Keratinocyte (primary cell): ENCODE data around the gene ADAMTS16. TPM values are rescaled to one million over a fixed set of nuclear protein-coding genes. Genes with fewer than 3 reads are reported as not detected.

Experiments used
- DNase-seq: peaks from one replicate; pipeline ENCODE4 v3.0.0-alpha.2; 2011; ENCODE audit warnings: low read depth, missing footprints, low spot score
- FAIRE-seq: peaks from 2 replicates; lab custom pipeline; 2011; peaks lifted over from hg19 to GRCh38; lab: Jason Lieb, UNC
- H2AFZ ChIP-seq: 2 replicates; pipeline ENCODE4 v1.6.0; 2012; ENCODE audit warnings: low read length, control low read depth, inconsistent platforms; ENCODE audit not compliant: control insufficient read depth
- H3K27ac ChIP-seq: 2 replicates; pipeline ENCODE4 v1.5.1; 2011; ENCODE audit warnings: low read length; ENCODE audit not compliant: control insufficient read depth, insufficient read depth
- H3K27me3 ChIP-seq: 3 replicates; pipeline ENCODE4 v1.6.0; 2011; ENCODE audit warnings: low read length; ENCODE audit not compliant: control insufficient read depth, insufficient read depth; ENCODE audit errors: extremely low read depth
- H3K36me3 ChIP-seq, 2 experiments: 2 replicates in 1 of 2; 3 replicates in 1 of 2; pipeline ENCODE4 v1.5.1; 2011; ENCODE audit warnings: low read length in 2 of 2, mild to moderate bottlenecking in 1 of 2; ENCODE audit not compliant: control insufficient read depth in 2 of 2, insufficient read depth in 2 of 2; ENCODE audit errors: extremely low read depth in 1 of 2
- H3K4me1 ChIP-seq: 3 replicates; pipeline ENCODE4 v1.5.1; 2011; ENCODE audit warnings: low read length; ENCODE audit not compliant: control insufficient read depth, insufficient read depth; ENCODE audit errors: extremely low read depth
- H3K4me2 ChIP-seq: 3 replicates; pipeline ENCODE4 v1.6.0; 2011; ENCODE audit warnings: low read depth, low read length; ENCODE audit not compliant: control insufficient read depth, insufficient read depth; ENCODE audit errors: extremely low read depth
- H3K4me3 ChIP-seq, 3 experiments: fragments of 200-600 bp in 1 of 3; sonication (generic) in 1 of 3; 2 replicates in 2 of 3; 3 replicates in 1 of 3; pipeline ENCODE4 v1.5.1; 2011 to 2016; ENCODE audit warnings: low read length in 3 of 3, mild to moderate bottlenecking in 3 of 3, control low read depth in 2 of 3, inconsistent platforms in 1 of 3, low read depth in 1 of 3, mixed read lengths in 1 of 3, mixed run types in 1 of 3, moderate library complexity in 1 of 3; ENCODE audit not compliant: control insufficient read depth in 2 of 3, insufficient read depth in 2 of 3; ENCODE audit errors: extremely low read depth in 1 of 3
- H3K79me2 ChIP-seq: 2 replicates; pipeline ENCODE4 v1.6.0; 2012; ENCODE audit warnings: low read length; ENCODE audit not compliant: control insufficient read depth, insufficient read depth
- H3K9ac ChIP-seq: 3 replicates; pipeline ENCODE4 v1.6.0; 2011; ENCODE audit warnings: low read length; ENCODE audit not compliant: control insufficient read depth, insufficient read depth; ENCODE audit errors: extremely low read depth
- H3K9me1 ChIP-seq: 3 replicates; pipeline ENCODE4 v1.6.0; 2011; ENCODE audit warnings: low read length; ENCODE audit not compliant: control insufficient read depth, insufficient read depth; ENCODE audit errors: extremely low read depth
- H3K9me3 ChIP-seq: 2 replicates; pipeline ENCODE4 v1.5.1; 2012; ENCODE audit warnings: low read depth, low read length; ENCODE audit not compliant: control insufficient read depth
- H4K20me1 ChIP-seq: 3 replicates; pipeline ENCODE4 v1.6.0; 2011; ENCODE audit warnings: low read length; ENCODE audit not compliant: control insufficient read depth, insufficient read depth; ENCODE audit errors: extremely low read depth
- CTCF ChIP-seq, 3 experiments: IDR thresholded peaks in 1 of 3; conservative IDR thresholded peaks in 1 of 3; optimal IDR thresholded peaks in 1 of 3; 2 replicates in 2 of 3; 3 replicates in 1 of 3; pipeline versions ENCODE3 to v1.5.1; 2011; ENCODE audit warnings: low read length in 3 of 3, mild to moderate bottlenecking in 3 of 3, moderate library complexity in 2 of 3, control low read depth in 1 of 3, inconsistent platforms in 1 of 3; ENCODE audit not compliant: insufficient read depth in 2 of 3; ENCODE audit errors: extremely low read depth in 1 of 3
- EZH2 ChIP-seq: IDR thresholded peaks from one replicate; pipeline ENCODE4 v1.6.1; 2012; ENCODE audit warnings: inconsistent platforms, mild to moderate bottlenecking, low read length, moderate library complexity
- dilution Hi-C: fragments of 300-500 bp; cut with MboI; formaldehyde crosslinking; loops from one replicate; pipeline ENCODE4 v1.7.0; 2020; ENCODE audit warnings: low sequenced_read_pairs; ENCODE audit not compliant: extremely low pct_ligation_motif_present
- polyA plus RNA-seq, 5 experiments: library from polyadenylated mRNA; depleted of rRNA in 3 of 5; stranded (reverse) in 3 of 5; stranded (forward) in 1 of 5; unstranded in 1 of 5; fragments of >200 nt; gene quantifications; 1 replicate in 1 of 5; 2 replicates in 3 of 5; 3 replicates in 1 of 5; pipeline versions ENCODE4 v1.2.1 to v1.2.3, GENCODE V29; 2011 to 2012; ENCODE audit warnings: missing spikeins in 2 of 5, low read depth in 1 of 5, low replicate concordance in 1 of 5

The ADAMTS16 gene
- polyA plus RNA-seq, 1 donor (not counting 4 experiments of a cell fraction or from before 2014, with no cell fraction given): not detected

GRCh38 chr5:5304361-5305020 is 164.4 kb downstream of the ADAMTS16 start:
- TF ChIP-seq EZH2 (no peak), CTCF (optimal IDR thresholded peaks at IDR 0.05 in 1 of 3, IDR thresholded peaks at IDR 0.05 in 1 of 3, conservative IDR thresholded peaks at IDR 0.05 in 1 of 3; ENCODE audit: extremely low read depth in 1 of 3, insufficient read depth in 2 of 3, low read length in 3 of 3) (no peak)
- no peaks in the 10 kb centered on the region for H3K36me3 ChIP-seq
- no peaks in the 10 kb centered on the region for H3K9me3 ChIP-seq
- H3K79me2 ChIP-seq: no peaks in the 10 kb centered on the region
- no peak overlapping the region for H3K4me3 ChIP-seq
- no peaks in the 10 kb centered on the region for H3K27me3 ChIP-seq
- FAIRE-seq (no peak), DNase-seq (no peak)
- no peaks in the 10 kb centered on the region for H4K20me1 ChIP-seq
- no peak overlapping the region for H3K27ac ChIP-seq
- dilution Hi-C loops: no loop called here
- H3K9ac ChIP-seq: no peak overlapping the region
- H3K9me1 ChIP-seq: no peaks in the 10 kb centered on the region
- peak overlapping the region; percentile 28 for H2AFZ ChIP-seq
- no peaks in the 10 kb centered on the region for H3K4me1 ChIP-seq
- H3K4me2 ChIP-seq: no peak overlapping the region

GRCh38 chr5:5306696-5307095 is 166.6 kb downstream of the ADAMTS16 start:
- Histone ChIP-seq H3K9ac (no peak overlapping the region), H3K36me3 (no peaks in the 10 kb centered on the region), H2AFZ (peak overlapping the region; percentile 16), H3K9me1 (no peaks in the 10 kb centered on the region), H3K4me2 (no peak overlapping the region), H3K27ac (no peak overlapping the region), H3K4me3 (no peak overlapping the region), H3K79me2 (no peaks in the 10 kb centered on the region), H3K4me1 (no peaks in the 10 kb centered on the region), H3K27me3 (no peaks in the 10 kb centered on the region), H4K20me1 (no peaks in the 10 kb centered on the region), H3K9me3 (no peaks in the 10 kb centered on the region)
- TF ChIP-seq EZH2 (no peak), CTCF (optimal IDR thresholded peaks at IDR 0.05 in 1 of 3, IDR thresholded peaks at IDR 0.05 in 1 of 3, conservative IDR thresholded peaks at IDR 0.05 in 1 of 3; ENCODE audit: extremely low read depth in 1 of 3, insufficient read depth in 2 of 3, low read length in 3 of 3) (no peak)
- DNase-seq (no peak), FAIRE-seq (no peak)
- dilution Hi-C loops: no loop called here
